Transverse colon (tissue), 4 donors: ENCODE results near the gene ZNF408.

Experiments used
- CTCF ChIP-seq, 5 experiments: fragments of 200-600 bp in 3 of 5; fragments of 450-650 bp in 2 of 5; sonication (generic) in 3 of 5; IDR thresholded peaks; 1 replicate in 2 of 5; 2 replicates in 3 of 5; pipeline ENCODE4 v1.5.1; 2016 to 2017; ENCODE audit warnings: antibody characterized with exemption in 5 of 5, inconsistent platforms in 3 of 5, mild to moderate bottlenecking in 2 of 5, moderate library complexity in 1 of 5
- POLR2AphosphoS5 ChIP-seq, 3 donors: sonication (generic); formaldehyde crosslinking; IDR thresholded peaks; one replicate each; pipeline ENCODE4 v1.6.1; 2016; ENCODE audit warnings: antibody characterized with exemption in 3 of 3

GRCh38 chr11:46718155-46719019, 17.6 kb downstream of the ZNF408 start:
- no peak for TF ChIP-seq CTCF (IDR thresholded peaks at IDR 0.05)
- peak in 1 of 3 donors; percentile 8 for TF ChIP-seq POLR2AphosphoS5 (IDR thresholded peaks at IDR 0.05)
